ENCODE measurements around the gene RGL1. TPM values are rescaled to one million over a fixed set of nuclear protein-coding genes. Genes with fewer than 3 reads are reported as not detected.
A peak's percentile ranks its signal among the peaks of the same experiment; 100 is the strongest.

RGL1 gene
- total and polyA plus RNA-seq, 9 of the 15 experiments (the other 6 are each of a cell fraction or from before 2014, with no cell fraction given), result under 0.01 to 0.07 (median 0.04) TPM

GRCh38 chr1:183956559-183957188, 151.8 kb downstream of the RGL1 start (continued):
- TF ChIP-seq ZNF586 (CRISPR knock-in tag; conservative IDR thresholded peaks at IDR 0.05), result no peak
- TF ChIP-seq MEF2A (IDR thresholded peaks at IDR 0.05; ENCODE audit: control insufficient read depth, low read depth, low read length), result no peak
- no peak for TF ChIP-seq RBM17 (IDR thresholded peaks at IDR 0.05; ENCODE audit: borderline replicate concordance, low read depth, low read length)
- TF ChIP-seq TAF9B (IDR thresholded peaks at IDR 0.05; ENCODE audit: partially characterized antibody), result no peak
- TF ChIP-seq POLR3G (IDR thresholded peaks at IDR 0.05; ENCODE audit: extremely low read depth, insufficient read length, insufficient replicate concordance), result no peak
- peak; percentile 78 to 79 for TF ChIP-seq RAD21 (CRISPR knock-in tag; conservative IDR thresholded peaks at IDR 0.05 in 1 of 2, IDR thresholded peaks at IDR 0.05 in 1 of 2)
- TF ChIP-seq SAFB (IDR thresholded peaks at IDR 0.05; ENCODE audit: borderline replicate concordance, low read depth, low read length), result no peak
- no peak for TF ChIP-seq E2F8 (IDR thresholded peaks at IDR 0.05; ENCODE audit: low read depth, partially characterized antibody)
- TF ChIP-seq SMARCE1 (IDR thresholded peaks at IDR 0.05), result peak; percentile 56
- no peak for TF ChIP-seq PML (IDR thresholded peaks at IDR 0.05; ENCODE audit: low read length)
- TF ChIP-seq BCLAF1 (IDR thresholded peaks at IDR 0.05; ENCODE audit: borderline replicate concordance in 1 of 2, control insufficient read depth in 1 of 2, low read depth in 2 of 2, low read length in 1 of 2), result no peak
- no peak for TF ChIP-seq ZNF324 (CRISPR knock-in tag; IDR thresholded peaks at IDR 0.05)
- TF ChIP-seq ZBTB33 (CRISPR knock-in tag; IDR thresholded peaks at IDR 0.05), result no peak
- TF ChIP-seq ELK1 (CRISPR knock-in tag; IDR thresholded peaks at IDR 0.05), result no peak
- no peak for TF ChIP-seq U2AF1 (optimal IDR thresholded peaks at IDR 0.05; ENCODE audit: low read depth, low read length)
- TF ChIP-seq MTA1 (IDR thresholded peaks at IDR 0.05; ENCODE audit: borderline replicate concordance), result no peak
- TF ChIP-seq DMBX1 (CRISPR knock-in tag; IDR thresholded peaks at IDR 0.05; ENCODE audit: borderline replicate concordance), result peak; percentile 92
- TF ChIP-seq SP2 (IDR thresholded peaks at IDR 0.05; ENCODE audit: extremely low read depth, low read depth, low read length, poor library complexity, severe bottlenecking), result no peak
- TF ChIP-seq CBX5 (IDR thresholded peaks at IDR 0.05; ENCODE audit: borderline replicate concordance, low read depth), result no peak

Data from K562 (cell line).